Measurements from ENCODE around the gene GBF1.

GRCh38 chr10:102371295-102371694 is 126.0 kb downstream of the GBF1 start:
- no peak for TF ChIP-seq POLR2AphosphoS5 (IDR thresholded peaks at IDR 0.05)
- TF ChIP-seq, protein P1, sequence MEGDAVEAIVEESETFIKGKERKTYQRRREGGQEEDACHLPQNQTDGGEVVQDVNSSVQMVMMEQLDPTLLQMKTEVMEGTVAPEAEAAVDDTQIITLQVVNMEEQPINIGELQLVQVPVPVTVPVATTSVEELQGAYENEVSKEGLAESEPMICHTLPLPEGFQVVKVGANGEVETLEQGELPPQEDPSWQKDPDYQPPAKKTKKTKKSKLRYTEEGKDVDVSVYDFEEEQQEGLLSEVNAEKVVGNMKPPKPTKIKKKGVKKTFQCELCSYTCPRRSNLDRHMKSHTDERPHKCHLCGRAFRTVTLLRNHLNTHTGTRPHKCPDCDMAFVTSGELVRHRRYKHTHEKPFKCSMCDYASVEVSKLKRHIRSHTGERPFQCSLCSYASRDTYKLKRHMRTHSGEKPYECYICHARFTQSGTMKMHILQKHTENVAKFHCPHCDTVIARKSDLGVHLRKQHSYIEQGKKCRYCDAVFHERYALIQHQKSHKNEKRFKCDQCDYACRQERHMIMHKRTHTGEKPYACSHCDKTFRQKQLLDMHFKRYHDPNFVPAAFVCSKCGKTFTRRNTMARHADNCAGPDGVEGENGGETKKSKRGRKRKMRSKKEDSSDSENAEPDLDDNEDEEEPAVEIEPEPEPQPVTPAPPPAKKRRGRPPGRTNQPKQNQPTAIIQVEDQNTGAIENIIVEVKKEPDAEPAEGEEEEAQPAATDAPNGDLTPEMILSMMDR (IDR thresholded peaks at IDR 0.05 in 8 of 11, conservative IDR thresholded peaks at IDR 0.05 in 3 of 11), result no peak

Measured in spleen (tissue), 7 donors.